ENCODE results near the gene RBM33. TPM values are rescaled to one million over a fixed set of nuclear protein-coding genes. Genes with fewer than 3 reads are reported as not detected.

Gene RBM33
- total and polyA plus RNA-seq, 9 of the 15 experiments (the other 6 are each of a cell fraction or from before 2014, with no cell fraction given): 4.4 to 80.7 (median 27.3) TPM

- TF ChIP-seq E2F5 (CRISPR knock-in tag; IDR thresholded peaks at IDR 0.05) (no peak), NCOA2 (IDR thresholded peaks at IDR 0.05; ENCODE audit: partially characterized antibody in 2 of 2) (no peak), ZNF785 (CRISPR knock-in tag; IDR thresholded peaks at IDR 0.05) (no peak), XRCC5 (IDR thresholded peaks at IDR 0.05; ENCODE audit: low read depth, low read length) (no peak), PTBP1 (IDR thresholded peaks at IDR 0.05; ENCODE audit: low read depth, low read length) (no peak), ZNF57 (CRISPR knock-in tag; IDR thresholded peaks at IDR 0.05) (no peak), TCF3 (CRISPR knock-in tag; IDR thresholded peaks at IDR 0.05) (no peak), SAFB2 (IDR thresholded peaks at IDR 0.05; ENCODE audit: borderline replicate concordance, low read depth, low read length, severe bottlenecking) (no peak), RBM34 (IDR thresholded peaks at IDR 0.05; ENCODE audit: borderline replicate concordance, insufficient read depth, low read length) (no peak), MITF (IDR thresholded peaks at IDR 0.05) (no peak), MXD1 (CRISPR knock-in tag; IDR thresholded peaks at IDR 0.05; ENCODE audit: borderline replicate concordance, poor library complexity, severe bottlenecking) (no peak), CCNT2 (IDR thresholded peaks at IDR 0.05; ENCODE audit: borderline replicate concordance, extremely low read depth, insufficient read length, low read depth, low read length) (no peak)
Measured at GRCh38 chr7:155737590-155737989, 93.1 kb downstream of the RBM33 start (continued).

Data from K562 (cell line).